ENCODE measurements around the gene TBC1D24. TPM values are rescaled to one million over a fixed set of nuclear protein-coding genes. Genes with fewer than 3 reads are reported as not detected.

The TBC1D24 gene
- total and polyA plus RNA-seq, 9 of the 15 experiments (the other 6 are each of a cell fraction or from before 2014, with no cell fraction given): 1.7 to 22.6 (median 7.2) TPM

DNA sequence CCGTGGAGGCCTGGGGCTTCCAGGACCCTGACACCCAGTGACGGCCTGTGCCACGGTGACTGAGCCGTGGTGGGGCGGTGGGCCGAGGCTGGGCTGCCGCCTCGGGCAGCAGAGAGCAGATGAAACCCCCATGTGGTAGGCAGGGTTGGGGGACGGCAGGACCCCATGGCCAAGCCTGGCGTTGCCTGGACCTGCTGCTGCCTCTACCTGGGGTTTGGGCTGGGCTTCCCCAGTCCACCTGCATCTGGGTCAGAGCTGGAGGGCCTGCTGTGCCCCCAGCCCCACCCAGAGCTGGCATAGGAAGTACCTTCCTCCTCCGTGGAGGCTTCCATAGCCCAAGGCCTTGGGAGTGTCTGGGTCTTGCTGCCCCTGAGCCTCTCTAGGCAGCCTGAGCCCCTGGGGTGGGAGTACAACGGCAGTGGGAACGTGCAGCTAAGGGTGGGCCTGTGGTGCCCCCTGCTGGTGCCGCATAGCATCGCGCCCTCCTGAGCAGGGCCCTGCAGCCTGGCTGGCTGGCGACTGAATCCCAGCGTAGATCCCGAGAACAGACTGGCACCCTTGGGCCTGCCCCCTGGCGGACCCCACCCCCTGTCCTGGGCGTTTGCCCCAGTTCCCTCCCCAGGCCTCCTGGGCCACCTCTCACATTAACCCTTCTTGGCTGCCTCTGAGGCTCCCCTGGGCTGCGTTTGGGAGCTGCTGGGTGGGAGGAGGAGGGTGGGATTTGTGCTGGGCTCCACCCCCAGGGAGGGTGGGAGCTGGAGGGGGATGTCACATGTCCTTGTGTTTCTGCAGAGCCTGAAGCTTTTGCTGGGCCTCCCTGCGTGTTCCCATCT lies 26.2 kb downstream of the TBC1D24 start (continued):
- TF ChIP-seq, protein P1, sequence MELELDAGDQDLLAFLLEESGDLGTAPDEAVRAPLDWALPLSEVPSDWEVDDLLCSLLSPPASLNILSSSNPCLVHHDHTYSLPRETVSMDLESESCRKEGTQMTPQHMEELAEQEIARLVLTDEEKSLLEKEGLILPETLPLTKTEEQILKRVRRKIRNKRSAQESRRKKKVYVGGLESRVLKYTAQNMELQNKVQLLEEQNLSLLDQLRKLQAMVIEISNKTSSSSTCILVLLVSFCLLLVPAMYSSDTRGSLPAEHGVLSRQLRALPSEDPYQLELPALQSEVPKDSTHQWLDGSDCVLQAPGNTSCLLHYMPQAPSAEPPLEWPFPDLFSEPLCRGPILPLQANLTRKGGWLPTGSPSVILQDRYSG (tag; conservative IDR thresholded peaks at IDR 0.05; ENCODE audit: low read depth): no peak
- TF ChIP-seq SRSF1 (IDR thresholded peaks at IDR 0.05; ENCODE audit: low read depth, low read length) (no peak), NR4A1 (CRISPR knock-in tag; IDR thresholded peaks at IDR 0.05) (no peak), NR4A1 (tag; IDR thresholded peaks at IDR 0.05) (no peak), ATF1 (CRISPR knock-in tag; IDR thresholded peaks at IDR 0.05) (no peak), ATF1 (tag; IDR thresholded peaks at IDR 0.05) (peak; percentile 46), FOXO4 (CRISPR knock-in tag; IDR thresholded peaks at IDR 0.05) (no peak), FOXK2 (conservative IDR thresholded peaks at IDR 0.05 in 1 of 2, IDR thresholded peaks at IDR 0.05 in 1 of 2; ENCODE audit: low read depth in 2 of 2) (no peak), HNRNPUL1 (IDR thresholded peaks at IDR 0.05; ENCODE audit: low read length) (no peak), ZNF830 (CRISPR knock-in tag; IDR thresholded peaks at IDR 0.05) (no peak), ZNF175 (CRISPR knock-in tag; IDR thresholded peaks at IDR 0.05; ENCODE audit: low read depth) (no peak), SREBF2 (CRISPR knock-in tag; IDR thresholded peaks at IDR 0.05) (no peak), ZNF23 (CRISPR knock-in tag; IDR thresholded peaks at IDR 0.05) (no peak), JUND (IDR thresholded peaks at IDR 0.05; ENCODE audit: borderline replicate concordance, low read depth, low read length) (no peak), JUND (tag; IDR thresholded peaks at IDR 0.05; ENCODE audit: borderline replicate concordance, low read depth, low read length) (no peak)
- TF ChIP-seq, protein P2, sequence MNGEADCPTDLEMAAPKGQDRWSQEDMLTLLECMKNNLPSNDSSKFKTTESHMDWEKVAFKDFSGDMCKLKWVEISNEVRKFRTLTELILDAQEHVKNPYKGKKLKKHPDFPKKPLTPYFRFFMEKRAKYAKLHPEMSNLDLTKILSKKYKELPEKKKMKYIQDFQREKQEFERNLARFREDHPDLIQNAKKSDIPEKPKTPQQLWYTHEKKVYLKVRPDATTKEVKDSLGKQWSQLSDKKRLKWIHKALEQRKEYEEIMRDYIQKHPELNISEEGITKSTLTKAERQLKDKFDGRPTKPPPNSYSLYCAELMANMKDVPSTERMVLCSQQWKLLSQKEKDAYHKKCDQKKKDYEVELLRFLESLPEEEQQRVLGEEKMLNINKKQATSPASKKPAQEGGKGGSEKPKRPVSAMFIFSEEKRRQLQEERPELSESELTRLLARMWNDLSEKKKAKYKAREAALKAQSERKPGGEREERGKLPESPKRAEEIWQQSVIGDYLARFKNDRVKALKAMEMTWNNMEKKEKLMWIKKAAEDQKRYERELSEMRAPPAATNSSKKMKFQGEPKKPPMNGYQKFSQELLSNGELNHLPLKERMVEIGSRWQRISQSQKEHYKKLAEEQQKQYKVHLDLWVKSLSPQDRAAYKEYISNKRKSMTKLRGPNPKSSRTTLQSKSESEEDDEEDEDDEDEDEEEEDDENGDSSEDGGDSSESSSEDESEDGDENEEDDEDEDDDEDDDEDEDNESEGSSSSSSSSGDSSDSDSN (IDR thresholded peaks at IDR 0.05; ENCODE audit: borderline replicate concordance in 1 of 2, low read depth in 2 of 2, low read length in 2 of 2): 0 out of 4 replicates have a peak, but pooled peaks of 1 of the 2 experiments have one; percentile 61
- TF ChIP-seq, protein P3, sequence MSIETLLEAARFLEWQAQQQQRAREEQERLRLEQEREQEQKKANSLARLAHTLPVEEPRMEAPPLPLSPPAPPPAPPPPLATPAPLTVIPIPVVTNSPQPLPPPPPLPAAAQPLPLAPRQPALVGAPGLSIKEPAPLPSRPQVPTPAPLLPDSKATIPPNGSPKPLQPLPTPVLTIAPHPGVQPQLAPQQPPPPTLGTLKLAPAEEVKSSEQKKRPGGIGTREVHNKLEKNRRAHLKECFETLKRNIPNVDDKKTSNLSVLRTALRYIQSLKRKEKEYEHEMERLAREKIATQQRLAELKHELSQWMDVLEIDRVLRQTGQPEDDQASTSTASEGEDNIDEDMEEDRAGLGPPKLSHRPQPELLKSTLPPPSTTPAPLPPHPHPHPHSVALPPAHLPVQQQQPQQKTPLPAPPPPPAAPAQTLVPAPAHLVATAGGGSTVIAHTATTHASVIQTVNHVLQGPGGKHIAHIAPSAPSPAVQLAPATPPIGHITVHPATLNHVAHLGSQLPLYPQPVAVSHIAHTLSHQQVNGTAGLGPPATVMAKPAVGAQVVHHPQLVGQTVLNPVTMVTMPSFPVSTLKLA (conservative IDR thresholded peaks at IDR 0.05): peak in 1 of 2 experiments; percentile 61; a peak in 2 of 4 replicates
